Measurements from ENCODE around the gene GSTM5.
"Not testable (repeated sequence)": the region's sequence is repeated elsewhere in the genome, so short reads cannot be mapped to it uniquely, and the experiment has no call there.

DNA sequence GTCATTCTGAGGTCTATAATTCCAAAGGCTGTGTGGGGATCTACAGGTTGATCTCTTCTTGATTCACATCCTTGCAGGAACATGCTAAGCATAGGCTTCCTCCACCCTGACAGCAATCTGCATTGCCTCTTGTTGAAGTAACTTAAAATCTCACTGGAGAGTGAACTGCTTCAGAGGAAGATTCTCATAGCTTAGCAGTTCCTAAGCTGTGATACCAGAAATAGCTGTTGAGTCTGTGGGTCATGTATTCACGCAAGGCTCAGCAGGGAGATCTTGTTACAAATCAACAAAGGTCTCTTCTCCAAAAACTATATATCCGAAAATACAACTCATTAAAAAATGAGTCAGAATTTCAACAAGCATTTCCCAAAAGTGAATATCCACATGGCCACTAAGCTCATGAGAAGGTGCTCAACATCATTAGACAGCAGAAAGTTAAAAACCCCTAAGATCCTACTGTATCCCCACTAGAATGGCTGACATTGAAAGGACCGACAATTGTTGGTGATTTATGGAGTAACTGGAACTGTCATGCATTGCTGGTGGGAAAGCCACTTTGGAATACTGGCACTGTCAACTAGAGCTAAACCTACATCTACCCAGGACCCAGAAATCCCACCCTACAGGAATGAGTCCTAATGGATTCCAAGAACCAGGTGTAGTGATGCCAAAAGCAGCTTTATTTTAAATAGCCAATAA lies 35.2 kb upstream of the GSTM5 start:
- TF ChIP-seq, protein P1, sequence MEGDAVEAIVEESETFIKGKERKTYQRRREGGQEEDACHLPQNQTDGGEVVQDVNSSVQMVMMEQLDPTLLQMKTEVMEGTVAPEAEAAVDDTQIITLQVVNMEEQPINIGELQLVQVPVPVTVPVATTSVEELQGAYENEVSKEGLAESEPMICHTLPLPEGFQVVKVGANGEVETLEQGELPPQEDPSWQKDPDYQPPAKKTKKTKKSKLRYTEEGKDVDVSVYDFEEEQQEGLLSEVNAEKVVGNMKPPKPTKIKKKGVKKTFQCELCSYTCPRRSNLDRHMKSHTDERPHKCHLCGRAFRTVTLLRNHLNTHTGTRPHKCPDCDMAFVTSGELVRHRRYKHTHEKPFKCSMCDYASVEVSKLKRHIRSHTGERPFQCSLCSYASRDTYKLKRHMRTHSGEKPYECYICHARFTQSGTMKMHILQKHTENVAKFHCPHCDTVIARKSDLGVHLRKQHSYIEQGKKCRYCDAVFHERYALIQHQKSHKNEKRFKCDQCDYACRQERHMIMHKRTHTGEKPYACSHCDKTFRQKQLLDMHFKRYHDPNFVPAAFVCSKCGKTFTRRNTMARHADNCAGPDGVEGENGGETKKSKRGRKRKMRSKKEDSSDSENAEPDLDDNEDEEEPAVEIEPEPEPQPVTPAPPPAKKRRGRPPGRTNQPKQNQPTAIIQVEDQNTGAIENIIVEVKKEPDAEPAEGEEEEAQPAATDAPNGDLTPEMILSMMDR (conservative IDR thresholded peaks at IDR 0.05; ENCODE audit: low read length): not testable (repeated sequence)
- TF ChIP-seq EZH2phosphoT487 (IDR thresholded peaks at IDR 0.05; ENCODE audit: borderline replicate concordance, low read depth, low read length): not testable (repeated sequence)

All from OCI-LY7 (cell line).